Fibroblast of lung (primary cell): ENCODE results near the gene F2RL1.

Experiments
- EZH2 ChIP-seq: IDR thresholded peaks from 2 replicates; pipeline ENCODE4 v1.5.1; 2012; ENCODE audit warnings: low read length, control low read depth, mild to moderate bottlenecking; ENCODE audit errors: missing control alignments
- TF ChIP-seq, protein P1 (sequence below), 2 donors: IDR thresholded peaks in 1 of 2; conservative IDR thresholded peaks in 1 of 2; 1 replicate in 1 of 2; 2 replicates in 1 of 2; pipeline ENCODE4 v1.5.1; 2011 to 2012; ENCODE audit warnings: low read length in 2 of 2, control low read depth in 1 of 2, inconsistent platforms in 1 of 2, low read depth in 1 of 2, mild to moderate bottlenecking in 1 of 2

DNA sequence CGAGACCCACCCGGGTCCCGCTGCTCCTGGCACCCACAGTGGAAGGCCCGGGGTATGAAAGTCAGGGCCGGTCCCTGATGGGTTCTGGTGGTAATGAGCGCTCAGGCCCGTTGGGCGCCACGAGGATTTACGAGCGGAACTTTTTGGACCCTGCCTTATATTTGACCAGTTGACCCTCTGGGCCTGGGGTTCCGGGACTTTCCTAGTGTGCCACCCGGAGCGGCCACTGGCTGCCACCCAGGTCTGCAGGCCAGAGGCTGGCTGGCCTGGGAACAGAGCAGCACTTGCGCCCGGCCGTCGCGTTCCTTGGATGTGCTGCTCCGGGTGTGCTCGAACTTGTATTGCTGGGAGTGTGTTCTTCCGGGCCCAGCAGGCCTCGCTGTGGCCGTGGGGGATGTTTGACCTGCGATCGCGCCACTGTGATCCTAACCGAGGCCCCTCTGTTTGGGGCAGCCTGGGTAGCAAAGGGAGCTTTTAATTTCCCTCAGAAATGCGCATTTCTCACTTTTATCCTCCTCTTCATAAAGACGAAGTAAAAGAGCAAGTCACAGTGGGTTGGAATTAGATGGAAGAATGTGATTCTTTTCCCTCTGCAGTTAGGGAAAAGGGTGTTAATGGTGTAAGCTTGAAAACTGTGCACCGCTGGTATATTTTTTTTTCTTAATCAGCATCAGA is 1.2 kb downstream of the F2RL1 start:
- TF ChIP-seq EZH2 = no peak
- TF ChIP-seq, protein P1, sequence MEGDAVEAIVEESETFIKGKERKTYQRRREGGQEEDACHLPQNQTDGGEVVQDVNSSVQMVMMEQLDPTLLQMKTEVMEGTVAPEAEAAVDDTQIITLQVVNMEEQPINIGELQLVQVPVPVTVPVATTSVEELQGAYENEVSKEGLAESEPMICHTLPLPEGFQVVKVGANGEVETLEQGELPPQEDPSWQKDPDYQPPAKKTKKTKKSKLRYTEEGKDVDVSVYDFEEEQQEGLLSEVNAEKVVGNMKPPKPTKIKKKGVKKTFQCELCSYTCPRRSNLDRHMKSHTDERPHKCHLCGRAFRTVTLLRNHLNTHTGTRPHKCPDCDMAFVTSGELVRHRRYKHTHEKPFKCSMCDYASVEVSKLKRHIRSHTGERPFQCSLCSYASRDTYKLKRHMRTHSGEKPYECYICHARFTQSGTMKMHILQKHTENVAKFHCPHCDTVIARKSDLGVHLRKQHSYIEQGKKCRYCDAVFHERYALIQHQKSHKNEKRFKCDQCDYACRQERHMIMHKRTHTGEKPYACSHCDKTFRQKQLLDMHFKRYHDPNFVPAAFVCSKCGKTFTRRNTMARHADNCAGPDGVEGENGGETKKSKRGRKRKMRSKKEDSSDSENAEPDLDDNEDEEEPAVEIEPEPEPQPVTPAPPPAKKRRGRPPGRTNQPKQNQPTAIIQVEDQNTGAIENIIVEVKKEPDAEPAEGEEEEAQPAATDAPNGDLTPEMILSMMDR (conservative IDR thresholded peaks at IDR 0.05 in 1 of 2, IDR thresholded peaks at IDR 0.05 in 1 of 2; ENCODE audit: low read depth in 1 of 2, low read length in 2 of 2) = no peak
